ENCODE data around the gene LTC4S. TPM values are rescaled to one million over a fixed set of nuclear protein-coding genes. Genes with fewer than 3 reads are reported as not detected.

The LTC4S gene
- total RNA-seq, 6 donors from 2014 or later: 6.7 to 33.1 (median 21.3) TPM

DNA sequence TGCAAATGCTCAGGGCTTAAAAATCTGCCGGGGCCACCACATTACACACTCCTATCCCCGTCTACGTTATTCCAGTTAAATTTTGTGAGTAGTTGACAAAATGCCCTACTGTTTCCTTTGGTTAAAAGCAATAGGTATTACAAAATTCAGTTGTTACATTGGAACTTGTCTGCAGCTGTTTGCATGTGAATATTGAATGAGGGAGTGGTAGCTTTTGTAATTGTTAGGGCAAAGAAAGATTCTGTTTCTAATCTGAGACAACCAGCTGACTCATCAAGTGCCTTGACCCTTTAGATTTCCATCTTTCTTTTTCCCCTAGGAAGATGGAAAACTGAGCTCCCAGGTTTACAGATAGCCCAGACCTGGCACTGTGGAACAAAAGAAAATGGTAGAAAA lies 31.0 kb upstream of the LTC4S start:
- 33 to 35% methylated on average over 3 of the region's 3 CpGs for WGBS, 2 donors
- Histone ChIP-seq H3K9me3 (no peaks in the 10 kb centered on the region), H3K36me3 (peaks cover 9 to 23% (median 14%) of the 10 kb centered on the region in 4 donors), H3K27me3 (no peaks in the 10 kb centered on the region), H3K4me3 (no peak overlapping the region), H3K4me1 (peaks cover 65 to 72% (median 68%) of the 10 kb centered on the region in 4 donors), H3K27ac (peak overlapping the region in 2 of 4 donors; percentile 26 to 54)
- DNase-seq: no peak
- TF ChIP-seq POLR2A (IDR thresholded peaks at IDR 0.05): no peak
- no peak for TF ChIP-seq EP300 (IDR thresholded peaks at IDR 0.05)
- ATAC-seq (ENCODE audit: low FRiP score in 2 of 2): peak in 1 of 2 donors; percentile 28

GRCh38 chr5:179763215-179763945 lies 30.4 kb upstream of the LTC4S start:
- peak in 1 of 2 donors; percentile 72 for DNase-seq
- peak overlapping the region in 3 of 4 donors; percentile 28 to 54 (median 49) for H3K27ac ChIP-seq
- TF ChIP-seq EP300 (IDR thresholded peaks at IDR 0.05) (no peak), POLR2AphosphoS5 (IDR thresholded peaks at IDR 0.05) (no peak), POLR2A (IDR thresholded peaks at IDR 0.05) (no peak)
- TF ChIP-seq, protein P1, sequence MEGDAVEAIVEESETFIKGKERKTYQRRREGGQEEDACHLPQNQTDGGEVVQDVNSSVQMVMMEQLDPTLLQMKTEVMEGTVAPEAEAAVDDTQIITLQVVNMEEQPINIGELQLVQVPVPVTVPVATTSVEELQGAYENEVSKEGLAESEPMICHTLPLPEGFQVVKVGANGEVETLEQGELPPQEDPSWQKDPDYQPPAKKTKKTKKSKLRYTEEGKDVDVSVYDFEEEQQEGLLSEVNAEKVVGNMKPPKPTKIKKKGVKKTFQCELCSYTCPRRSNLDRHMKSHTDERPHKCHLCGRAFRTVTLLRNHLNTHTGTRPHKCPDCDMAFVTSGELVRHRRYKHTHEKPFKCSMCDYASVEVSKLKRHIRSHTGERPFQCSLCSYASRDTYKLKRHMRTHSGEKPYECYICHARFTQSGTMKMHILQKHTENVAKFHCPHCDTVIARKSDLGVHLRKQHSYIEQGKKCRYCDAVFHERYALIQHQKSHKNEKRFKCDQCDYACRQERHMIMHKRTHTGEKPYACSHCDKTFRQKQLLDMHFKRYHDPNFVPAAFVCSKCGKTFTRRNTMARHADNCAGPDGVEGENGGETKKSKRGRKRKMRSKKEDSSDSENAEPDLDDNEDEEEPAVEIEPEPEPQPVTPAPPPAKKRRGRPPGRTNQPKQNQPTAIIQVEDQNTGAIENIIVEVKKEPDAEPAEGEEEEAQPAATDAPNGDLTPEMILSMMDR (IDR thresholded peaks at IDR 0.05): peak; percentile 68 to 79 (median 76)
- no peaks in the 10 kb centered on the region for H3K9me3 ChIP-seq
- peaks cover 9 to 29% (median 17%) of the 10 kb centered on the region in 4 donors for H3K36me3 ChIP-seq
- H3K4me1 ChIP-seq: peaks cover 65 to 72% (median 68%) of the 10 kb centered on the region in 4 donors
- H3K27me3 ChIP-seq: no peaks in the 10 kb centered on the region
- peak; percentile 82 for ATAC-seq (ENCODE audit: low FRiP score in 2 of 2)
- WGBS, 2 donors: 17 to 18% methylated on average over 10 of the region's 10 CpGs
- H3K4me3 ChIP-seq: no peak overlapping the region

DNA sequence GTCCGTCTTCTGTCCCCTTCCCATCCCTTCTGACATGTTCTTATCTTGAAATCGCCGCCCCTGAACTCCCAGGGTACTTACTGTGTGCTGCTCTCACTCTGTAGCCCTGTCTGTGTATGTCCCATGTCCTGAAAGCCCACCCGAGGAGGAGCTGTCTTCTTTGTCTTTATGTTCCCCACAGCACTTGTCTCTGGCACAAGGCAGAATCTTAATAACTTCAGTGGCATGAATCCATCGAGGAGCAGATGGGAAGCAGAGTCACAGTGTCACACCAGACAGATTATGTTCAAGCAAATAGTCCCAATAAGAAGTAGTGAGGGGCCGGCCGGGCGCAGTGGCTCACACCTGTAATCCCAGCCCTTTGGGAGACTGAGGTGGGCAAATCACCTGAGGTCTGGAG lies 29.7 kb upstream of the LTC4S start:
- Histone ChIP-seq H3K4me3 (no peak overlapping the region), H3K36me3 (peaks cover 11 to 36% (median 21%) of the 10 kb centered on the region in 4 donors), H3K4me1 (peaks cover 59 to 68% (median 67%) of the 10 kb centered on the region in 4 donors), H3K27me3 (no peaks in the 10 kb centered on the region), H3K9me3 (no peaks in the 10 kb centered on the region), H3K27ac (peak overlapping the region in 3 of 4 donors; percentile 28 to 54 (median 49))
- ATAC-seq (ENCODE audit: low FRiP score in 2 of 2): no peak
- no peak for DNase-seq
- no peak for TF ChIP-seq POLR2AphosphoS5 (IDR thresholded peaks at IDR 0.05)
- no peak for TF ChIP-seq POLR2A (IDR thresholded peaks at IDR 0.05)
- TF ChIP-seq, protein P1 (IDR thresholded peaks at IDR 0.05): no peak
- no peak for TF ChIP-seq EP300 (IDR thresholded peaks at IDR 0.05)
- 60 to 75% methylated on average over 8 of the region's 8 CpGs for WGBS, 2 donors

GRCh38 chr5:179765400-179765799 lies 28.4 kb upstream of the LTC4S start:
- no peak overlapping the region for H3K4me3 ChIP-seq
- ATAC-seq (ENCODE audit: low FRiP score in 2 of 2) (peak in 1 of 2 donors; percentile 83), DNase-seq (no peak)
- no peak for TF ChIP-seq POLR2A (IDR thresholded peaks at IDR 0.05)
- TF ChIP-seq, protein P1 (IDR thresholded peaks at IDR 0.05): no peak
- TF ChIP-seq EP300 (IDR thresholded peaks at IDR 0.05): no peak
- no peak for TF ChIP-seq POLR2AphosphoS5 (IDR thresholded peaks at IDR 0.05)
- peaks cover 22 to 49% (median 34%) of the 10 kb centered on the region in 4 donors for H3K36me3 ChIP-seq
- H3K27ac ChIP-seq: peak overlapping the region; percentile 15 to 77 (median 52)
- H3K27me3 ChIP-seq: no peaks in the 10 kb centered on the region
- no peaks in the 10 kb centered on the region for H3K9me3 ChIP-seq
- whole genome bisulfite sequencing, 2 donors: 49 to 59% methylated on average over 10 to 13 of the region's 13 CpGs
- peaks cover 47 to 63% (median 55%) of the 10 kb centered on the region in 4 donors for H3K4me1 ChIP-seq

GRCh38 chr5:179766021-179766725 lies 27.6 kb upstream of the LTC4S start:
- Histone ChIP-seq H3K27ac (peak overlapping the region; percentile 15 to 77 (median 52)), H3K4me3 (no peak overlapping the region), H3K36me3 (peaks cover 26 to 57% (median 42%) of the 10 kb centered on the region in 4 donors), H3K27me3 (no peaks in the 10 kb centered on the region), H3K9me3 (no peaks in the 10 kb centered on the region), H3K4me1 (peaks cover 46 to 59% (median 55%) of the 10 kb centered on the region in 4 donors)
- 87 to 96% methylated on average over 10 to 20 of the region's 20 CpGs for WGBS, 2 donors
- ATAC-seq (ENCODE audit: low FRiP score in 2 of 2) (no peak), DNase-seq (peak in 1 of 2 donors; percentile 70)
- TF ChIP-seq, protein P1 (IDR thresholded peaks at IDR 0.05): no peak
- TF ChIP-seq POLR2A (IDR thresholded peaks at IDR 0.05) (no peak), EP300 (IDR thresholded peaks at IDR 0.05) (no peak)
